Esophagus muscularis mucosa (tissue), 3 donors: Measurements from ENCODE around the gene CCDC170.

Experiments
- CTCF ChIP-seq, 3 experiments: fragments of 200-600 bp in 2 of 3; fragments of 450-650 bp in 1 of 3; sonication (generic) in 2 of 3; IDR thresholded peaks; one replicate each; pipeline ENCODE4 v1.5.1; 2017 to 2019; ENCODE audit warnings: antibody characterized with exemption in 3 of 3, mild to moderate bottlenecking in 2 of 3, moderate library complexity in 1 of 3
- POLR2A ChIP-seq: fragments of 450-650 bp; IDR thresholded peaks from one replicate; pipeline ENCODE4 v1.6.1; 2017; ENCODE audit warnings: antibody characterized with exemption, moderate library complexity, mild to moderate bottlenecking, low read depth

- TF ChIP-seq POLR2A (no peak), CTCF (IDR thresholded peaks at IDR 0.05) (no peak)
Measured at GRCh38 chr6:151630387-151630786, 136.6 kb downstream of the CCDC170 start.
